SK-MEL-5 (cell line): ENCODE results near the gene ITFG1. TPM values are rescaled to one million over a fixed set of nuclear protein-coding genes. Genes with fewer than 3 reads are reported as not detected.

Source experiments
- DNase-seq: peaks from one replicate; pipeline ENCODE4 v3.0.0-alpha.2; 2016; ENCODE audit warnings: low read depth, low spot score
- in situ Hi-C: cut with HindIII; loops from 2 replicates; pipeline ENCODE4 v1.10.0; 2016; ENCODE audit warnings: low sequenced_read_pairs, high pct_unique_total_duplicates, low pct_unique_long_range_greater_than_20kb
- small RNA-seq, 2 experiments: library from RNA; depleted of rRNA; stranded (forward); fragments of <200 nt; gene quantifications; one replicate each; pipeline ENCODE3, GENCODE V24; 2014
- total RNA-seq: library from RNA; depleted of rRNA; stranded (reverse); fragments of >200 nt; shearing (Covaris generic); gene quantifications from 2 replicates; pipeline ENCODE4 v1.2.3, GENCODE V29; 2014; rRNA removed

Gene ITFG1
- total RNA-seq, 1 experiment from 2014 or later = 110 TPM

DNA sequence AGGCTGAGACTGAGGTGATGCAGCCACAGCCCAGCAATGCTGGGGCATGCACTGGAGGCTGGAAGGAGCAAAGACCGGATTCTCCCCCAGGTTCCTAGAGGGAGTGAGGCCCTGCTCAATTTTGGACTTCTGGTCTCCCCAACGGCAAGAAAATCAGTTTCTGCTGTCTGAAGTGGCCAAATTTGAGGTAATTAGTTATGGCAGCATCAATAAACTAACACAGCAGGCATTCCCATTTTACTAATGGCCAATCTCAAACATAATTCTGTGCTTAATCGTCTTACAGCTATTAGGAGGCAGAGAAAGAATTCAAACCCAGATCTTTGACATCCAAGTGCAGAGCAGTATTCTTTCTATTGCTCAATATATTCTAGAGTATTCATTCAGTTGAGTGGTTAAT lies 333.3 kb downstream of the ITFG1 start:
- in situ Hi-C loops = no loop called here
- DNase-seq = no peak

DNA sequence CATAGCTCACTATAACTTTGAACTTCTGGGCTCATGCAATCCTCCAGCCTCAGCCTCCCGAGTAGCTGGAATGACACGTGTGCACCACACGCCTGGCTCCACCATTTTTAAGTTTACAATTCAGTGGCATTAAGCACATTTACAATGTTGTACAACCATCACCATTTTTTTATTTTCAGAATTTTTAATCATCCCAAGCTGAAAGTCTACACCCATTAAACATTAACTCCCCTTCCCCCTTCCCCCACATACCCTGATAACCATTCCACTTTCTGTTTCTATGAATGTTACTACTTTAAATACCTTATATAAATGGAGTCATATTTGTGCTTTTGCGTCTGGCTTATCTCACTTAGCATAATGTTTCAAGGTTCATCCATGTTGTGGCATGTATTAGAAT lies 335.1 kb downstream of the ITFG1 start:
- no peak for DNase-seq
- in situ Hi-C loops = no loop called here

- in situ Hi-C loops = no loop called here
- no peak for DNase-seq
These were observed 347.7 kb downstream of the ITFG1 start for GRCh38 chr16:47113130-47113529.

- in situ Hi-C loops = no loop called here
- peak; percentile 43 for DNase-seq
These were observed 349.9 kb downstream of the ITFG1 start for GRCh38 chr16:47110939-47111338.

GRCh38 chr16:47109361-47109760 lies 351.5 kb downstream of the ITFG1 start:
- no peak for DNase-seq
- in situ Hi-C loops = no loop called here

Small RNA genes within 50 kb of the gene (small RNA-seq; reads per million reads assigned to genes)
- 0 reads per million in 2 experiments for gene RF00019
- 0 reads per million in 2 experiments for gene RNA5SP425

Other genes with a start within 250 kb of the ITFG1 start
- 42.1 and 45.1 TPM in 2 replicates for gene PHKB, start 268 bp upstream of the ITFG1 start, total RNA-seq